Measurements from ENCODE around the gene FAM83G. TPM values are rescaled to one million over a fixed set of nuclear protein-coding genes. Genes with fewer than 3 reads are reported as not detected.

FAM83G gene
- total and polyA plus RNA-seq, 2 experiments from 2014 or later, result 7.6 to 44.5 TPM

DNA sequence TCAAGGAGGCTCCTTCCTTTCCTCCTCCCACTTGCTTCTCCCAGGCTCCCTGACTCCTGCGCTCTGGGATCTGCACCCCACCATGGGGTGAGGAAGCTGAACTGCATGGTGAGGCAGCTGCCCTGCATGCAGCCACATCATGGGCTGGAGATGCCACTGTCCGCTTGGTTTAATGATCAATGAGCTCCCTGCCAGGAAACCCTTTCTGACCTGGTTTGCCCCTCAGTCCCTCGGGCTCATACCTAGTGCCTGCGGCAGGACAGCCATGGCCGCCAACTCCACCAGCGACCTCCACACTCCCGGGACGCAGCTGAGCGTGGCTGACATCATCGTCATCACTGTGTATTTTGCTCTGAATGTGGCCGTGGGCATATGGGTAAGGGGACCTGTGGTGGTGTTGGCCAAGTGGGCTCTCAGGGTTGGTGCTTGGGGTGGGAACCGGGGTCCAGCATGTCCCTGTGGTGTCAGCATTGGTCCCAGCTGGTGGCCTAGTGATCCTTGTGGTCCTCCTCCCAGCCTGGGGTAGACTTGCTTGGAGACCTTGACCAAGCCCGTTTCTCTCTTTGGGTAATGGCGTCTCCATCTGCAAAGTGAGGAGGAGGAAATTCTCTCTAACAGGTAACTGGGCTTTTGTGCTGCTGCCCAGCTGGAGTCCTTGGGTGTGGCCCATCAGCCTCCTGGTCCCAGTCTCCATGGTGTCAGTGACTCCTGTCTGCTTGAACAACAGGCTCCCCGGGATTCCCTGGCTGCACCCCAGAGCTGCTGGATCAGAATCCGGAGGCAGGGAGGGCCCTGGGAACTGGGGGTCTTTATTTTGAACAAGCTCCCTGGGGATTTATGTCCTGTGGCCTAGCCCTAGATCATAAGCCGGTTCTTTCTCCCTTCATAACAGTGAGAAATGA, 52.4 kb downstream of the FAM83G start, which contains the start of gene SLC5A10:
Gene SLC5A10 (plus strand): TSS at position 225 of the 902 bp plus-strand sequence. CDS start 41 bp downstream, at position 266.
- Mint-ChIP-seq H3K27me3 (ENCODE audit: insufficient read depth, low read depth, poor library complexity) (peaks cover 7% of the 10 kb centered on the region), H3K36me3 (ENCODE audit: low read depth) (no peaks in the 10 kb centered on the region), H3K27ac (no peak within 1 kb of the TSS), H3K4me1 (no peaks in the 10 kb centered on the region), H3K9me3 (peaks cover 2% of the 10 kb centered on the region; the same call in 1 of the 3 replicates), H3K4me3 (no peak within 1 kb of the TSS)
- Histone ChIP-seq H3K9me2 (ENCODE audit: insufficient read depth) (no peaks in the 10 kb centered on the region), H3K4me2 (no peak within 1 kb of the TSS), H2AFZ (peak within 1 kb of the TSS; percentile 74; the same call in 1 of the 2 replicates), H4K20me1 (replicated peaks; ENCODE audit: insufficient read depth) (no peaks in the 10 kb centered on the region), H3K27ac (ENCODE audit: low read depth) (no peak within 1 kb of the TSS), H3K36me3 (ENCODE audit: insufficient read depth) (no peaks in the 10 kb centered on the region), H3F3A (replicated peaks; ENCODE audit: low read depth) (no peaks in the 10 kb centered on the region), H3K4me1 (ENCODE audit: insufficient read depth) (no peaks in the 10 kb centered on the region), H3K27me3 (ENCODE audit: insufficient read depth) (no peaks in the 10 kb centered on the region), H3K4me3 (no peak within 1 kb of the TSS), H3K79me2 (replicated peaks; ENCODE audit: insufficient read depth) (no peaks in the 10 kb centered on the region)
- peak; percentile 36 to 62 for TF ChIP-seq CTCF (conservative IDR thresholded peaks at IDR 0.05; ENCODE audit: low read depth in 2 of 2)
- no peak for TF ChIP-seq REST (IDR thresholded peaks at IDR 0.05; ENCODE audit: unreplicated experiment)
- TF ChIP-seq STAT1 (IDR thresholded peaks at IDR 0.05; ENCODE audit: unreplicated experiment), result no peak
- peak; percentile 95 for ATAC-seq
- peak; percentile 64 for DNase-seq (ENCODE audit: low spot score)

GRCh38 chr17:18950944-18951905, 53.3 kb downstream of the FAM83G start:
- H3K9me2 ChIP-seq (ENCODE audit: insufficient read depth), result no peaks in the 10 kb centered on the region
- no peak overlapping the region for H3K4me3 ChIP-seq
- H3K4me1 Mint-ChIP-seq, result no peaks in the 10 kb centered on the region
- TF ChIP-seq, protein P1, sequence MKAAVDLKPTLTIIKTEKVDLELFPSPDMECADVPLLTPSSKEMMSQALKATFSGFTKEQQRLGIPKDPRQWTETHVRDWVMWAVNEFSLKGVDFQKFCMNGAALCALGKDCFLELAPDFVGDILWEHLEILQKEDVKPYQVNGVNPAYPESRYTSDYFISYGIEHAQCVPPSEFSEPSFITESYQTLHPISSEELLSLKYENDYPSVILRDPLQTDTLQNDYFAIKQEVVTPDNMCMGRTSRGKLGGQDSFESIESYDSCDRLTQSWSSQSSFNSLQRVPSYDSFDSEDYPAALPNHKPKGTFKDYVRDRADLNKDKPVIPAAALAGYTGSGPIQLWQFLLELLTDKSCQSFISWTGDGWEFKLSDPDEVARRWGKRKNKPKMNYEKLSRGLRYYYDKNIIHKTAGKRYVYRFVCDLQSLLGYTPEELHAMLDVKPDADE (IDR thresholded peaks at IDR 0.05), result no peak
- TF ChIP-seq EZH2phosphoT487 (IDR thresholded peaks at IDR 0.05; ENCODE audit: unreplicated experiment), result no peak
- TF ChIP-seq REST (IDR thresholded peaks at IDR 0.05; ENCODE audit: unreplicated experiment), result no peak
- TF ChIP-seq STAT1 (IDR thresholded peaks at IDR 0.05; ENCODE audit: unreplicated experiment), result no peak
- no peak for TF ChIP-seq ZNF331 (CRISPR knock-in tag; IDR thresholded peaks at IDR 0.05; ENCODE audit: low read depth)

More at GRCh38 chr17:18950944-18951905, 53.3 kb downstream of the FAM83G start:
- H3K36me3 ChIP-seq (ENCODE audit: insufficient read depth), result no peaks in the 10 kb centered on the region
- no peak overlapping the region; the same call in 1 of the 2 replicates for H2AFZ ChIP-seq
- no peaks in the 10 kb centered on the region for H3K4me1 ChIP-seq (ENCODE audit: insufficient read depth)
- H3K9me3 Mint-ChIP-seq, result peaks cover 2% of the 10 kb centered on the region; the same call in 1 of the 3 replicates
- H3K4me3 Mint-ChIP-seq, result no peak overlapping the region
- no peak overlapping the region for H3K27ac ChIP-seq (ENCODE audit: low read depth)
- H3F3A ChIP-seq (replicated peaks; ENCODE audit: low read depth), result no peaks in the 10 kb centered on the region
- DNase-seq (ENCODE audit: low spot score), result no peak
- H3K36me3 Mint-ChIP-seq (ENCODE audit: low read depth), result no peaks in the 10 kb centered on the region
- no peaks in the 10 kb centered on the region for H4K20me1 ChIP-seq (replicated peaks; ENCODE audit: insufficient read depth)
- H3K27me3 Mint-ChIP-seq (ENCODE audit: insufficient read depth, low read depth, poor library complexity), result peaks cover 7% of the 10 kb centered on the region
- H3K4me2 ChIP-seq, result no peak overlapping the region
- no peak overlapping the region for H3K27ac Mint-ChIP-seq
- H3K27me3 ChIP-seq (ENCODE audit: insufficient read depth), result no peaks in the 10 kb centered on the region
- no peaks in the 10 kb centered on the region for H3K79me2 ChIP-seq (replicated peaks; ENCODE audit: insufficient read depth)
- ATAC-seq, result no peak; the same call in 2 of the 3 replicates
